HG02973 (cell line): ENCODE measurements around the gene S100A16.
"Not testable (repeated sequence)": the region's sequence is repeated elsewhere in the genome, so short reads cannot be mapped to it uniquely, and the experiment has no call there.

ENCODE experiments used
- ATAC-seq: cut with Tn5 transposase; IDR thresholded peaks from one replicate; pipeline ENCODE4 v1.9.1; 2021; ENCODE audit warnings: moderate library complexity; ENCODE audit not compliant: unreplicated experiment

Gene S100A16

DNA sequence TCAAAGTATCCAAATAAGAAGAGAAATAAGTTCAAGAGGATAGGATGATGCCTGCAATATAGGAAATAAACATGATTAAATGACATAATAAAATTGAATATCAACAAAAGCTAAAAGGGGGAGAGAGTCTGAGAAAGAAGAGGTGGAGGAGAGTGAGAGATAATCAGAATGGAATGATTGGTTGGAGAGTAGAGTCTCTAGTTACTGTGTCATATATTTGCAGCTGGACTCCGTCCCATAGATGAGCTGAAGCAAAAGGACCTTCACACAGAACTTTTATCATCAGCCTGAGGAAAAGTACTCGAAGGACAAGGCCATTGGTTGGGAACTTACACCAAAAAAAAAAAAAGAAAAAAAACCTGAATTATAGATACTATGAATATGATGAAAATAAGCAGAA is 24.5 kb downstream of the S100A16 start:
- ATAC-seq, result no peak

DNA sequence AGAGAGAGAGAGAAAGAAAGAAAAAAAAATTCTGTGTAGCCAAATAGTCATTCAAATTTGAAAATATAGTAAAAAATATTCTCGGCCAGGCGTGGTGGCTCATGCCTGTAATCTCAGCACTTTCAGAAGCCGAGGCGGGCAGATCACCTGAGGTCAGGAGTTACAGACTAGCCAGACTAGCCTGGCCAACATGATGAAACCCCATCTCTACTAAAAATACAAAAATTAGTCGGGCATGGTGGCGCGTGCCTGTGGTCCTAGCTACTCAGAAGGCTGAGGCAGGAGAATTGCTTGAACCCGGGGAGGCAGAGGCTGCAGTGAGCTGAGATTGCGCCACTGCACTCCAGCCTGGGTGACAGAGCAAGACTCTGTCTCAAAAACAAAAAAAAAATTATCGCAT is 24.9 kb downstream of the S100A16 start:
- ATAC-seq, result not testable (repeated sequence)

DNA sequence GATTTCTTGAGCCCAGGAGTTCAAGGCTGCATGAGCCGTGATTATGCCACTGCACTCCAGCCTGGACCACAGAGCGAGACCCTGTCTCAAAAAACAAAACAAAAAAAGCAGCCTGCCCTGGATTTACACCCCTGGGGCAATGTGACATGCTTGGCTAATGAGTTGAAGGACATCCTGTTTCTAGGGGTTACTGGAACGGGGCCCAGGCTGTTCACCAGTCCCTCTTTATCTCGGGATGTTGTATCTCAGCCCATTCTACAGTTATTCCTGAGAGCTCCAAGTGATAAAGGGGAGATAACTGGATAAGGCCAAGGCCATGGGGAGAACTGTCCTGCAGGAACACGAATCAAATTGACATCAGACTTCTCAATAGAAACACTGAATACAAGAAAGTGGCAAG is 25.6 kb downstream of the S100A16 start:
- ATAC-seq, result no peak

DNA sequence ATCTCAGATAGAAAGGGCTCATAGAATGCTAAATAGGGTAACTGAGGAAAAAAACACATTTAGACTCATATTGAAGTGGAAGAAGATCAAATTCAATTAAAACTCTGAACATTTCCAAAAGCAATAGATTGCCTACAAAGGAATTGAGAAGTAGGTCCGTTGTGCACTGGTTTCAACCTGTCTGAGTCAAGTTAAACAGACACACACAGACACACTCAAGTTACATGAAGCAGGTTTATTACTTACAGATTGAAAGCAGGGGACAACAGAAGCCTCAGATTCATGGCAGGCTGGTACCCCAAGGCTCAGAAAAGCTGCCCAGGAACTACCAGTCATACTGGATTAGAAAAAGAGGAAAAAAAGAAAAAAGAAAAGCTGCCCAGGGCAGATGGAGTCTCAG is 26.6 kb downstream of the S100A16 start:
- no peak for ATAC-seq

DNA sequence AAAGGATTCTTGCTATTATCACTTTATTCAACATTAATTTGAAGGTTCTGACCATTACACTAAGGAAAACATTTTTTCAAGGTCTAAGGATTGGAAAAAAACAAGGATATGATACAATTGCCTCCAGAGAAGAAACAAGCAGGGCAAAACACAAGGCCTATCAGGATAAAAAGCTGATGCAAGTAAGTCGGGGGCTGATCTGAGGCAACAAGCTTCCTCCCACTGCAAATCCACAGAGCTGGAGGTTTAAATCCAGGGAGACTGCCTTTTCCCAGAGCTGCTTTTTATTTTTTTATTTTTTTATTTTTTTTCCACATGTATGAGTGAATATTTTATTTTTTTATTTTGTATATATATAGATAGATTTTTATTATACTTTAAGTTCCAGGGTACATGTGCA is 27.9 kb downstream of the S100A16 start:
- ATAC-seq, result no peak

DNA sequence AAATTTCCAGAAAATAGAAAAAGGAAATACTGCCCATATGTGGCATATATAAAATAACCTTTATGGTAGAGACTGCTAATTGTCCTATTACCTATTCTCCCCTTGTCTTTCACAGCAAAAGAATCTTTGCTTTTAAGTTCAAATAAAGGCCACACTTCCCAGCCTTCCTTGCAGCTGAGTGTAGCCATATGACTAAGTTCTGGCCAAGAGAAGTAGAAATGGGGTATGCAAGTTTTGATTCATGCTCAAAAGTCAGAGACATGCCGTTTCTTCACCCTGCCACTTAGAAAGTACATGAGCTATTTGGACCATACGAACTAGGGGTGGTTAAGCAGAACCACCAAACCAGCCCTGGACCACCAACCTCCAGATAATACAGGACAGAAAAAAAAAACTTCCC is 29.0 kb downstream of the S100A16 start:
- no peak for ATAC-seq

DNA sequence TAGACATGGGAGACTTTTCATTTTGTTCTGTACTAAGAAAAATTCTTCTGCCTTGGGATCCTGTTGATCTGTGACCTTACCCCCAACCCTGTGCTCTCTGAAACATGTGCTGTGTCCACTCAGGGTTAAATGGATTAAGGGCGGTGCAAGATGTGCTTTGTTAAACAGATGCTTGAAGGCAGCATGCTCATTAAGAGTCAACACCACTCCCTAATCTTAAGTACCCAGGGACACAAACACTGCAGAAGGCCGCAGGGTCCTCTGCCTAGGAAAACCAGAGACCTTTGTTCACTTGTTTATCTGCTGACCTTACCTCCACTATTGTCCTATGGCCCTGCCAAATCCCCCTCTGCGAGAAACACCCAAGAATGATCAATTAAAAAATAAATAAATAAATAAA is 29.4 kb downstream of the S100A16 start:
- ATAC-seq, result not testable (repeated sequence)

DNA sequence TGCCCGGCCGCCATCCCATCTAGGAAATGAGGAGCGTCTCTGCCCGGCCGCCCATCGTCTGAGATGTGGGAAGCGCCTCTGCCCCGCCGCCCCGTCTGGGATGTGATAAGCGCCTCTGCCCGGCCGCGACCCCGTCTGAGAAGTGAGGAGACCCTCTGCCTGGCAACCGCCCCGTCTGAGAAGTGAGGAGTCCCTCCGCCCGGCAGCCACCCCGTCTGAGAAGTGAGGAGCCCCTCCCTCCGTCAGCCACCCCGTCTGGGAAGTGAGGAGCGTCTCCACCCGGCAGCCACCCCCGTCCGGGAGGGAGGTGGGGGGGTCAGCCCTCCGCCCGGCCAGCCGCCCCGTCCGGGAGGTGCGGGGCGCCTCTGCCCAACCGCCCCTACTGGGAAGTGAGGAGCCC is 30.1 kb downstream of the S100A16 start:
- ATAC-seq, result not testable (repeated sequence)

DNA sequence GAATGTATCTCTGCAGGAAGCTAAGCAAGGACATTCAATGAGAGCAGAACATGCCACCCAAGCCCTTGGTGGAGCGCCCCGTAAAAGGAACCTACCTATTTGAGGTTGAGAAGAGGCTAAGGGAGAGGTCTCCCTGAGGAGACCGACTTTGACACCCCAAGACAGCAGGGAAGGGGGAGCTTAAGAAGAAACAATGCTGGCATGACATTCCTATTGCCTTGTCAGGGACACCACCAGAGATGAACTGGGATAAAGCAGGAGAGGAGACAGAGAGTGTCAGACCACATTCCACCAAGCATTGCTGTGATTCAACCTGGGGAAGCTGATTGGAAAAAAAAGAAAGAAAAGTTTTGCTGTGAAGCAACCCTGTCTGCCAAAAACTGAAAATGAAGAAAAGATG is 34.0 kb downstream of the S100A16 start:
- ATAC-seq, result no peak

DNA sequence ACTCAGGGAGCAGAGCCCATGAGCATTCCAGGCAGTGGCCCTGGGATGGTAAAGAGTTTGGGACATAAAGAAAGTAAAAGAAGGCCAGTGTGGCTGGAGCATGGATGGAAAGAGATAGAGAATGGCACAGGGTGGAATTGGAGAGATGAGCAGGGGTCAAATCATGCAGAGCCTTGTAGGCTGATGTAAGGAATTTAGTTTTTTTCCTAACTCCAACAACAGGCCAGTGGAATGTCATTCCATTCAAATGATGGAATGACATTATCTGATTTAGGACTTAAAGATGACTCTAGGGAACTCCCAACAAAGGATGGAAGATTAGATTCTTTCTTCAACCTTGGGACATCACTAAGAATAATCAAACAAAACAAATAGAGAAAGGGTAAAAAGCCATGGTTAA is 34.4 kb downstream of the S100A16 start:
- ATAC-seq, result no peak

DNA sequence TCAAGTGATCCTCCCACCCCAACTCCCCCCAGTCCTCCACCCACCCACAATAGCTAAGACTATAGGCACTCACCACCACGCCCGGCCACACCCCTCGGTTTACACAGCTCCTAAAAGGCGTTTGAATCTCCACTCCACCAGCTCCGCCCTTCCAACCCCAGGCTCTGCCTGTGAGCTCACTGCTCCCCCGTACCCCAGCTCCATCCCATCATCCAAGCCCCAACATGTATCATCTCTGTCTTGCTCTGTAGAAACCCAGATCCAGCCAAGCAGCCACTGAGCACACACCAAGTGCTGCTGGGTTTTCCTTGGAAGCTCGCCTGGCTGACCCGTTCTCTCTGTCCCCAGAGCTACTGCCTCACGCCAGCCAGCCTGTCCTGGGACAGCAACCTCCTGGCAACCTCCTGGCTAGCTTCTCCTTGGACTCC is 35.3 kb downstream of the S100A16 start:
- ATAC-seq, result no peak

DNA sequence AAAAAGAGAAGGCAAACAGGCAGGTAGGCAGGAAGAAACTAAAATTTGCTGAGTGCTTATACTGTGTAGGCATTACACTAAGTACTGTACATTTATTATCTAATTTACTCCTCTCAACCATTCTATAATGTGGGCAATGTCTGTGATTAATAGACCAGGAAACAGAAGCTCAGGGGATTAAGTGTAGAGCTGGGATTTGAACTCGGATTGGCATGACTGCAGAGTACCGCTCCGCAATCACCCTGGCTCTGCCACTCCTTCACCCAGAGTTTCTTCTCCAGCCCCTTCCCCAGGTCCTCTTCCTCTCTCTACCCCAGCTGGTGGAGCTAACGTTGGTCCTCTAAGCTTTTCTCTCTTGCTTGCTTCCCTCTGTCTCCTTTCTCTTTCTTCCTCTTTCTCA is 35.8 kb downstream of the S100A16 start:
- no peak for ATAC-seq

DNA sequence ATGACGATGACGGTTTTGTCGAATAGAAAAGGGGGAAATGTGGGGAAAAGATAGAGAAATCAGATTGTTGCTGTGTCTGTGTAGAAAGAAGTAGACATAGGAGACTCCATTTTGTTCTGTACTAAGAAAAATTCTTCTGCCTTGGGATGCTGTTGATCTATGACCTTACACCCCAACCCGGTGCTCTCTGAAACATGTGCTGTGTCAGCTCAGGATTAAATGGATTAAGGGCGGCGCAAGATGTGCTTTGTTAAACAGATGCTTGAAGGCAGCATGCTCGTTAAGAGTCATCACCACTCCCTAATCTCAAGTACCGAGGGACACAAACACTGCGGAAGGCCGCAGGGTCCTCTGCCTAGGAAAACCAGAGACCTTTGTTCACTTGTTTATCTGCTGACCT is 37.4 kb downstream of the S100A16 start:
- ATAC-seq, result not testable (repeated sequence)

DNA sequence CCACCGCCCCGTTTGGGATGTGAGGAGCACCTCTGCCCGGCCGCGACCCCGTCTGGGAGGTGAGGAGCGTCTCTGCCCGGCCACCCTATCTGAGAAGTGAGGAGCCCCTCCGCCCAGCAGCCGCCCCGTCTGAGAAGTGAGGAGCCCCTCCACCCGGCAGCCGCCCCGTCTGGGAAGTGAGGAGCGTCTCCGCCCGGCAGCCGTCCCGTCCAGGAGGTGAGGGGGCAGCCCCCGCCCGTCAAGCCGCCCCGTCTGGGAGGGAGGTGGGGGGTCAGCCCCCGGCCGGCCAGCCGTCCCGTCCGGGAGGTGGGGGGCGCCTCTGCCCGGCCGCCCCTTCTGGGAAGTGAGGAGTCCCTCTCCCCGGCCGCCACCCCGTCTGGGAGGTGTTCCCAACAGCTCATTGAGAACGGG is 37.9 kb downstream of the S100A16 start:
- not testable (repeated sequence) for ATAC-seq

DNA sequence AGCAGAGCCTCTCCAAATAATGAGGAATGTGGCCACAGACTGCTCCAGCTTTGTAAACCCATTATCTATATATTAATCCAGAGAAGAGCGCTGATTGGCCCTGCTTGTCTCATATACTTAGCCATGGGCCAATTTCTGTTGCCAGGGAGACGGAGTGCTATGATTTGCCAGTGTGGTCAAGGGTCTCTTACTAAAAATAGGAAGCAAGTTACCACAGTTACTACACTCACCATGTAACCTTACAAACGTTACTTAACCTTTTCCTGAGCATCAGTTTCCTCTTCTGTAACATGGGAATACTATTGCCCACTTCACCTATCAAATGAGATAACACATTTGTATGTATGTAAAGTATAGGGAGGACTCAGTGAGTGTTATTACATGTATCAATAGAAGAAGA is 39.6 kb downstream of the S100A16 start:
- no peak for ATAC-seq

DNA sequence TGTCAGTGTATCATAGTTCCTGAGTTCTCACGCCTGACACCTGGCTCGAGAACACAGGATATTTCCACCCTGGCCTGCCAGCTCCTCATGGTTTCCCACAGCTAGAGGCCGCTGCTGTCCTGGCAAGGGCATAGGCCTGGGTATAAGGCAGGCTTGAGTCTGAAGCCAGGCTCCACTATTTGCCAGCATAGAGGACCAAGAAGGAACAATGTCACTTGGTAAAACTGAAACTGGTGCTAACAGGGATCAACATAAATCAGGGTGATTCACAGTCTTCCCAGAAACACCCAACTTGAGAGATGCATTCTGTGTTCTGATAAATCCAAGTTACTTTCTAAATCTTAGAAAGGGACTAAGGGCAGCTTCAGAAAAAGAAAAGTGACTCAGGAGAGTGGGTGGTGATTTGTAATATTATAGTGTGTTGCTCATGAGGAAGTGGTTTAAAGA is 40.3 kb downstream of the S100A16 start:
- no peak for ATAC-seq

DNA sequence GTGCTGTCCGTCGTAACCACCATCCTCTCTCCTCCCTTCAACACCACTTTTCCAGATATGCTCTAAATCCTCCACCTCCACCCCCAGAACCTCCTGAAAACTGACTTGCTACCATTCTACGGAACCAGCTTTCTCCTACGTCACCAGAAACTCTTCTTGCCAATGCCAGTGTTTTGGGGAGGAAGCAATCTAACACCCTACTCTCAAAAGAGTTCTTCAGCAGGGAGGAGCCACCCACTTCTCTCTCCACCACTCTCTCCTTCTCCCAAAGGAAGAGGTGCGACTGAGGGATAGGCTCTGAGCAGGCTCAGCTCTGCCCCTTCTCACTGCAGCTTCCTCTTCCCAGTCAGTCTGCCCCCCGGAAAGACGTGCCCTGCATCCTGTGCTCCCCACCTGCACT is 41.2 kb downstream of the S100A16 start:
- ATAC-seq, result no peak

DNA sequence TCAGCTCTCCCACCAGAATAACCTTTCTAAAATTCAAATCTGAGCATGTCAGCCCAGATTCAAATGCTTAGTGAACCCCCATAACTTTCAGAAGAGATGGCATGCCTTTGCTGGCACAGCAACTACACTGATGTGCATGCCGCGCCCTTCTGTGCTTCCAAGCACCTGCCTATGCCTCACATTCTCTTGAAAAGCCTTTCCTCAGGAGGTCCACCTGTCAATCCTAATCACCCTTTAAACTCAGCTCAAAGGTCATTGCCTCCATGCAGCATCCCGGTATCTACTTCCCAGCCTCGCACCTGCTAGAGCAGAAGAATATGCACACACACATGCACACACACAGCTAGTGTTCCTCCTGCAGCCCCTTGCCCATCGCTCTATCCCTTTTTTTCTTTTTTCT is 42.1 kb downstream of the S100A16 start:
- ATAC-seq, result no peak

DNA sequence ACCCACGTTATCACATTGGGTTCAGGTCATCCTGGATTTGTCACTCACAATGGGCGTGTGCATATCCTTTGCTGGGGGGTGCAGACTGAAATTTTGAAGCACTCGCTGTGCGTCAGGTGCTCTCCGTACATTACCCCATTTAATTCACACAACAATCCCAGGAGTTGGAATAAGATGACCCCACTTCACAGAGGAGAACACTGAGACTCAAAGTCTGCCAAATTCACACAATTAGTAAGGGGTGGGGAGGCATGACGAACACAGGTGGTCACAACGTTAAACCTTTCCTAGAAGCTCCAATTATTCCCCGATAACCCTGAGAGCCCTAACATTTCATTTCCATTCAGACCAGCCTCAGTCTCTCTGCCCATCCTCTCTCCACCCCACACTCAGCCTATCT is 43.5 kb downstream of the S100A16 start:
- no peak for ATAC-seq

DNA sequence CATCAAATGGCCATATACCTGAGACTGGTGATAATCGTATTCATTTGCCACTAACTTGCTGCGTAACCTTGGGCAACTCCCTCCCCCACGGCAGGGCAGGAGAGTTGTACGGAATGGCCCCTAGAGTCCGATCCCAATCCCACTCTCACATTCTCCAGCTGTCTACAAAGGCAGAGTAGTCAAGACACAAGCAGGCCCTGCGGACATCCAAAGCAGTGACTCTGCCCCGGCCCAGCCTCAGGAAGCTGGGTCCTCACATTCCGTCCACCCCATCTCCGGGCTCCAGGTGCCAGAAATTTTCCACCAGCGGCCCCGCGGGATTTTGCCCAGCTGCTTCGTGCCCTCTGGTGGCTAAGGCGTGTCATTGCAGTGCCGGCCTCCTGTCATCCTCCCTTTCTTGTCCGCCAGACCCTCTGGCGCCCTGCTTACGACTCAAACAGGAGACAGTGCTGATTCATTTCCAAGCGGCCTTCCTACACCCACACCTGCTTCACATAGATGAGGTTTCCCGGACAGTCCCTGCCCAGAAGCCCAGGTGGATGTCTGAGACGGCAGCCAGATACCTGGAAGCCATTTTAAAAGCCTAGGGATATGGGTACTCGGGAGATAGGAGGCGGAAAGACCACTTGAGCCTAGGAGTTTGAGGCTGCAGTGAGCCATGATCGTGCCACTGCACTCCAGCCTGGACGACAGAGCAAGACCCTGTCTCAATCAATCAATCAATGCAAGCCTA is 44.4 kb downstream of the S100A16 start:
- ATAC-seq, result no peak

DNA sequence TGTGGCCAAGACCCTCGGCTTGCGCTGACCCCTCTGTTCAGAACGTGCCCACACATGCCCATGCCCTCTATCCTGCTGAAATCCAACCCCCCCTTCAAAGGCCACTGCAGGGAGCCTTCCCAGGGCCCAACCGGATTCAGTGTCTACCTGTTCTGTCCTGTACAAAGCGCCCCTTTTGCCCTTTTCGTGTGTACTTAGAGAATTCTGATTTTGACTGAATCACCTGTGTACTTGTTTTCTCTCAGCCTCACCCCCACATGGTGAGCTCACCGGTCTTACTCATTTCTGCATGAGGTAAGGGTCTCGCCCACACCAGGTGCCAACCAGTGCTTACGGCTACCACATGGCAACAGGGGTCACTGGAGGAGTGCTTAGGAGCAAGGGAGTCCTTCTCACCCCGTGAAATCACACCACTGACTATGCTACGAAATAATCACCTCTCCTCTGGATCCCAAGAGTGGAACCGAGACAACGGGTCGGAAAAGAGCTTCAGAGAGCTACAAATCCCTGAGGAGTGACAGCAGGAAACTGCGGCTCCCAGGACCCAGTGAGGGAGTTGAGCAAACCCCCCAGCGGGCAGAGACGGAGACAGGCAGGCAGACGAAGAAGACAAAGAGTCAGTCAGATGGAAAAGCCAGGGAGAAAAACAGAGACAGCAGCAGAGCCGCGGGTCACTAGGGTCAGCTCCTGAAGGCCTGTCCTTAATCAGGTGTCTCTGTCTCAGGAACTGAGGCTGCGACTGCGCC is 45.1 kb downstream of the S100A16 start:
- no peak for ATAC-seq
